Ovary (tissue), 9 donors: ENCODE results near the gene MCF2L. TPM values are rescaled to one million over a fixed set of nuclear protein-coding genes. Genes with fewer than 3 reads are reported as not detected.

Experiments
- DNase-seq, 5 donors: peaks; one replicate each; pipeline ENCODE4 v3.0.0-alpha.2; 2019 to 2020
- H3K27ac ChIP-seq, 2 donors: fragments of 200-600 bp; one replicate each; pipeline versions ENCODE4 v1.5.1 to v1.8.0; 2019 to 2022
- H3K27me3 ChIP-seq: fragments of 200-600 bp; one replicate; pipeline ENCODE4 v1.8.0; 2022
- H3K36me3 ChIP-seq: fragments of 200-600 bp; sonication (generic); one replicate; pipeline ENCODE4 v1.5.1; 2019
- H3K4me1 ChIP-seq: one replicate; pipeline ENCODE4 v1.8.1; 2013; ENCODE audit warnings: mild to moderate bottlenecking, moderate library complexity; ENCODE audit not compliant: insufficient read depth
- H3K4me3 ChIP-seq: fragments of 200-600 bp; sonication (generic); one replicate; pipeline ENCODE4 v1.5.1; 2017
- H3K9me3 ChIP-seq, 2 donors: fragments of 200-600 bp in 1 of 2; sonication (generic) in 1 of 2; one replicate each; pipeline versions ENCODE4 v1.5.1 to v1.8.1; 2013 to 2019; ENCODE audit warnings: mild to moderate bottlenecking in 1 of 2, moderate library complexity in 1 of 2
- EP300 ChIP-seq: sonication (generic); formaldehyde crosslinking; IDR thresholded peaks from one replicate; pipeline ENCODE4 v1.6.1; 2017; ENCODE audit warnings: antibody characterized with exemption
- POLR2A ChIP-seq: fragments of 450-650 bp; IDR thresholded peaks from one replicate; pipeline ENCODE4 v1.6.1; 2017; ENCODE audit warnings: antibody characterized with exemption, mild to moderate bottlenecking, moderate library complexity
- WGBS, 3 donors: extraction: QIAGEN DNeasy Blood & Tissue Kit in 1 of 3; methylation state at CpG; one replicate each; pipeline versions ENCODE4 v1.1.5 to v1.1.7; 2013 to 2017; 5-methylcytosine and 5-hydroxymethylcytosine counted together
- intact Hi-C, 4 donors: fragments of 100-400 bp; cut with DNase I; formaldehyde crosslinking; loops; one replicate each; pipeline versions ENCODE4 v1.11.0 to v1.15.1; 2022 to 2023
- polyA plus RNA-seq, 2 donors: library from polyadenylated mRNA; stranded (reverse); fragments of 200-250 nt in 1 of 2; fragments of 350-450 nt in 1 of 2; fragmentation: Illumina TruSeq in 1 of 2; extraction: RNeasy Lipid Tissue Mini Kit (QIAGEN cat#74804) in 1 of 2; gene quantifications; one replicate each; pipeline ENCODE4 v1.2.3, GENCODE V29; 2013 to 2014
- total RNA-seq, 7 donors: library from RNA; depleted of rRNA in 2 of 7; stranded (reverse); fragments of >200 nt in 2 of 7; fragmentation: NEBNext Ultra II Directional in 3 of 7; extraction: Animal tissue kit (Norgen Biotek cat#: 25700) in 3 of 7; gene quantifications; one replicate each; pipeline versions ENCODE4 v1.1.0 to v1.2.4, GENCODE V29; 2016 to 2023
- TF ChIP-seq, protein P1 (sequence below), 3 donors: fragments of 450-650 bp in 2 of 3; fragments of 200-600 bp in 1 of 3; IDR thresholded peaks; one replicate each; pipeline versions ENCODE4 v1.5.1 to v1.8.0; 2016 to 2022; ENCODE audit warnings: antibody characterized with exemption in 3 of 3, mild to moderate bottlenecking in 1 of 3
- donor health status: DM: no; HTN: no; CAD: no; lungs with moderate emphysema.
- donor health status: DM: no; HTN: no; CAD: no.
- donor health status: Bipolar disorder and iron deficiency.
- donor health status: DM: yes; HTN: yes; CAD: no.
- donor health status: DM: no; HTN: no; CAD: no.
- donor health status: DM: yes; HTN: yes; CAD: no.

The MCF2L gene
- total and polyA plus RNA-seq, 9 donors: 5.6 to 22.2 (median 8.7) TPM

DNA sequence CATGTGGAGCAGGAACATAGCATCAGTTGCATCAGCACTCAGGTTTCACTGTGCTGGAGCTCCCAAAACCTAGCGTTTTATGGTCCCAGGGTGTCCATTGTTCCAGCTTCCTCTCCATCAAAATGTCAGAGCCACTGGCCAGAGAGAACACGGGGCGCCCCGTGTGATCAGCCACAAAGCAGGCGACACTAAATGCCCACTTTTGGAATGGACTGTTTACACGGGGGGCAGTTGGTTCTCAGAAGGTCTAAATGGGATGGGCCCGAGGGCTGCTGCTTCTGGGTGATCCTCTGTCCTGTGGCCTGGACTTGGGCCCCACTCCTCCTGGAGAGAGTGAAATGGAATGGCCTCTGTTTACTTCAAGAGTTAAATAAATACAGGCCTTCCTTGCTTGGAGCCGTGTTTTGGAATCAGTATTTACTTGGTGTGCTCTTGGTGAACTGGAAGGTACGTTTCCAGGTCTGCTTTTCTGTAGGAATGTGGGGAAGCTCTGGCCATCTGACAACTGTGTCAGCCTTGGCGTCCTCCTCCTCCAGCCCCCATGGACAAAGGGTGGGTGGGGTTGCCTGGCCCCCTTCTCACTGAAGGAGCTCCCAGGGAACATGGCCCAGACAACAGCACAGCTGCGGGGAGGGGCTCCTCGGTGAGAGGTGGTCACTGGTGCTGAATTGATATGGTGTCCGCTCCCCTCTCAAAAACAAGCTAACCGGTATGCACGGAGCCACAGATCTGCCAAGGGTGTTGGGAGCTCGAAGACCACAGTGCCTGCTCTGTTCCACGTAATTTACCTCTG lies 16.1 kb upstream of the MCF2L start:
- no peaks in the 10 kb centered on the region for H3K27me3 ChIP-seq
- no peaks in the 10 kb centered on the region for H3K36me3 ChIP-seq
- no peak overlapping the region for H3K4me3 ChIP-seq
- intact Hi-C loops: no loop called here
- 66 to 73% (median 71%) methylated on average over 17 of the region's 17 CpGs for WGBS, 3 donors
- TF ChIP-seq POLR2A: no peak
- TF ChIP-seq, protein P1, sequence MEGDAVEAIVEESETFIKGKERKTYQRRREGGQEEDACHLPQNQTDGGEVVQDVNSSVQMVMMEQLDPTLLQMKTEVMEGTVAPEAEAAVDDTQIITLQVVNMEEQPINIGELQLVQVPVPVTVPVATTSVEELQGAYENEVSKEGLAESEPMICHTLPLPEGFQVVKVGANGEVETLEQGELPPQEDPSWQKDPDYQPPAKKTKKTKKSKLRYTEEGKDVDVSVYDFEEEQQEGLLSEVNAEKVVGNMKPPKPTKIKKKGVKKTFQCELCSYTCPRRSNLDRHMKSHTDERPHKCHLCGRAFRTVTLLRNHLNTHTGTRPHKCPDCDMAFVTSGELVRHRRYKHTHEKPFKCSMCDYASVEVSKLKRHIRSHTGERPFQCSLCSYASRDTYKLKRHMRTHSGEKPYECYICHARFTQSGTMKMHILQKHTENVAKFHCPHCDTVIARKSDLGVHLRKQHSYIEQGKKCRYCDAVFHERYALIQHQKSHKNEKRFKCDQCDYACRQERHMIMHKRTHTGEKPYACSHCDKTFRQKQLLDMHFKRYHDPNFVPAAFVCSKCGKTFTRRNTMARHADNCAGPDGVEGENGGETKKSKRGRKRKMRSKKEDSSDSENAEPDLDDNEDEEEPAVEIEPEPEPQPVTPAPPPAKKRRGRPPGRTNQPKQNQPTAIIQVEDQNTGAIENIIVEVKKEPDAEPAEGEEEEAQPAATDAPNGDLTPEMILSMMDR (IDR thresholded peaks at IDR 0.05): no peak
- no peak for TF ChIP-seq EP300
- peak in 1 of 5 donors; percentile 2 for DNase-seq
- H3K9me3 ChIP-seq: no peaks in the 10 kb centered on the region
- H3K4me1 ChIP-seq: no peaks in the 10 kb centered on the region
- H3K27ac ChIP-seq: no peak overlapping the region

GRCh38 chr13:112953591-112954487 lies 15.2 kb upstream of the MCF2L start:
- Histone ChIP-seq H3K4me3 (no peak overlapping the region), H3K4me1 (no peaks in the 10 kb centered on the region), H3K36me3 (no peaks in the 10 kb centered on the region), H3K9me3 (no peaks in the 10 kb centered on the region), H3K27ac (no peak overlapping the region), H3K27me3 (no peaks in the 10 kb centered on the region)
- TF ChIP-seq EP300: no peak
- TF ChIP-seq POLR2A: no peak
- TF ChIP-seq, protein P1 (IDR thresholded peaks at IDR 0.05): no peak
- WGBS, 3 donors: 80 to 84% (median 83%) methylated on average over 17 of the region's 17 CpGs
- DNase-seq: peak in 1 of 5 donors; percentile 9
- intact Hi-C loops: no loop called here

DNA sequence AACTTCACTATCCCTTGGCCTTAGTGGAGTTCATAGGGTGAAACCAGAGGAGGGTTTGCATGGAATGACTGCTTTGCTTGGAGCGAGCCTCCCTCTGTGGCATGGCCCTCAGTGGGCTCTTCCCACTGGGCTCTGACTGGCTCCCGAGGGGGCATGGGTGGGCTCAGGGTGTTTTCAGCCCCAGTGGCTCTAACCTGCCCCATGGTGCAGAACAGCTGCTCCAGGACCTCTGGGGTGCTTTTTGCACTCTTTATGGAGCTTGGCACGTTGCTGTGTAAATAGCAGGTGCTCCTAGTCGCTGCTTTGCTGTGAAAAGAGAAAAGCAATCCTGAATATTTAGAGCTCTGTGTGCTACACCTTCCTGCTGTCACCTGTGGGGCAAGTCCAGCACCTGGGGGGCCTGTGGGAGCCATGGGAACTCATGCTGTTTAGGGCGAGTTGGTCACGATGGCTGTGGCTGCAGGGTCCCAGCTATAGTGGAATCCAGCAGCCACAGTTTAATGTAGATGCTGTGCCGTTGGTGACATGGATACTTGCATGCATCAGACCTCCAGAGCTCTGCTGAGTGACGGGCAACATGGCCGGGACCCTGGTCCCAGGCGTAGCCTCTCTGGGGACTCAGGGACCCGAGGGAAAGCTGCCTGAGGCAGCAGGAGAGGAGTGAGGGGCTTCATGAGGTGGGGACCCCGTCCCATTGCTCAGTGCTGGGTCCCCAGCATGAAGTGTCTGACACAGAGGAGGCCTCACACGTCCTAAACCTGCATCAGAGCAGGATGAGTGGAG lies 14.3 kb upstream of the MCF2L start:
- no peak for TF ChIP-seq POLR2A
- TF ChIP-seq, protein P1 (IDR thresholded peaks at IDR 0.05): no peak
- no peak for TF ChIP-seq EP300
- intact Hi-C loops: no loop called here
- Histone ChIP-seq H3K27me3 (no peaks in the 10 kb centered on the region), H3K9me3 (no peaks in the 10 kb centered on the region), H3K4me1 (no peaks in the 10 kb centered on the region), H3K4me3 (no peak overlapping the region), H3K27ac (no peak overlapping the region), H3K36me3 (no peaks in the 10 kb centered on the region)
- WGBS, 3 donors: 78 to 85% (median 82%) methylated on average over 13 of the region's 13 CpGs
- DNase-seq: peak in 1 of 5 donors; percentile 6

DNA sequence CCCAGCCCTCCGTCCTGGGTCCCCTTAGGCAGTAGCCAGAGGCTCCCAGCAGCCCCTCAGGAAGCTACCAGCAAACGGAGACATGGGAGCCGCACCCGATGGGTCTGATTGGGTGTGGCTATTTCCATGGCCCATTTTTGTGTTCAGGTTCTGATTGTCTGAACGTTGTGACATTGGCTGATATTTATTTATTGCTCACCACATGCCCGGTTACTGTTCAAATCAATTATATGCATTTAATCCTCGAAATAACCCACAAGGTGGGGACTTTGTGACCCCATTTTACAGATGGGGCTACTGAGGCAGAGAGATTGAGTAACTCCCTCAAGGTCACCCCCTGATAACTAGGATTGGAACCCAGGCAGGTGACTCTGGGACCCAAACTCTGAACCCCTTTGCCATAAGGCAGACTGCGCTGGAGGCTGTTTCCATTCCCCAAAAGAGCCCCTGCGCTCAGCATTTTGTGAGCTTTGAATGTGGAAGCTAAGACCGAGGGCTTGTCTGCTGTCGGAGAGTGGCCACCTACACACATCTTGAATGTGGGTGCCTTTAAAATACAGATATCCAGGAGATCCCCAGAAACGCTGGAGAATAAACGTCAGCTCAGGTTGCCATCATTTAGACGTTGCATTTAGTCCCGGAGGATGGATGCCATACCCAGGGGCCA lies 13.6 kb upstream of the MCF2L start:
- DNase-seq: peak in 1 of 5 donors; percentile 2
- Histone ChIP-seq H3K9me3 (no peaks in the 10 kb centered on the region), H3K36me3 (no peaks in the 10 kb centered on the region), H3K4me1 (no peaks in the 10 kb centered on the region), H3K4me3 (no peak overlapping the region), H3K27me3 (no peaks in the 10 kb centered on the region), H3K27ac (no peak overlapping the region)
- intact Hi-C loops: no loop called here
- 84 to 90% (median 89%) methylated on average over 15 of the region's 15 CpGs for WGBS, 3 donors
- no peak for TF ChIP-seq POLR2A
- no peak for TF ChIP-seq EP300
- TF ChIP-seq, protein P1 (IDR thresholded peaks at IDR 0.05): no peak
